Stimulated activated CD8-positive, alpha-beta memory T cell treated with anti-CD3 and anti-CD28 coated beads, Interleukin-15, amount 100 ng/mL, for 4 hours (primary cell): Measurements from ENCODE around the gene PAX2.
"Not testable (repeated sequence)": the region's sequence is repeated elsewhere in the genome, so short reads cannot be mapped to it uniquely, and the experiment has no call there.

ENCODE experiments used
- DNase-seq, 2 donors: peaks; one replicate each; pipeline ENCODE4 v3.0.0-alpha.2; 2020; ENCODE audit warnings: low read depth in 2 of 2

Gene PAX2

DNA sequence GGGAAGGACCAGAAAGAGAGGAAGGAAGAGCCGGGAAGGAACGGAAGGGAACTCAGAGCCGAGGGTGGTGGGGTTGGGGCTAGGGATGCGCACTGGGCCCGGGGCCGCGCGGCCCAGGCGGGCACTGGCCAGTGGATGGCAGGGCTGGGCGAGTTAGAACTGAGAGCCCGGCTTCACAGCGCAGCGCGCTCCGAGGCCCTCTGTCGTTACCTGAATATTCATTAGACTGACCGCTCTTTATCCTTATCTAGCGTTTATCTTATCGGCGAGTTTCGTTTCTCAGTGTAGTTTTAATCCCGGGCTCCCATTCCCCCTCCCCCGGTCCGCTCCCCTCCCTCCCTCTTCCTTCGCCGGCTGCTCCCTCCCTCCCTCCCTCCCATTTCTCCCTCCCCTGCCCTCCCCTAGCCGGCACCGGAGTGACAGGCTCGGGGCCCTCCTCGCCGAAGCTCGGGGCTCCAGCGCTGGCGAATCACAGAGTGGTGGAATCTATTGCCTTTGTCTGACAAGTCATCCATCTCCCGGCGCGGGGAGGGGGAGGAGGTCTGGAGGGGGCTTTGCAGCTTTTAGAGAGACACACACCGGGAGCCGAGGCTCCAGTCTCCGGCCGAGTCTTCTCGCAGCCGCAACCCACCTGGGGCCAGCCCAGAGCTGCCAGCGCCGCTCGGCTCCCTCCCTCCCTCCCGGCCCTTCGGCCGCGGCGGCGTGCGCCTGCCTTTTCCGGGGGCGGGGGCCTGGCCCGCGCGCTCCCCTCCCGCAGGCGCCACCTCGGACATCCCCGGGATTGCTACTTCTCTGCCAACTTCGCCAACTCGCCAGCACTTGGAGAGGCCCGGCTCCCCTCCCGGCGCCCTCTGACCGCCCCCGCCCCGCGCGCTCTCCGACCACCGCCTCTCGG lies at the start of gene PAX2:
TSS of gene PAX2 (plus strand) at position 596 of the 895 bp plus-strand sequence. CDS start 679 bp downstream, outside the sequence.
- DNase-seq = no peak

DNA sequence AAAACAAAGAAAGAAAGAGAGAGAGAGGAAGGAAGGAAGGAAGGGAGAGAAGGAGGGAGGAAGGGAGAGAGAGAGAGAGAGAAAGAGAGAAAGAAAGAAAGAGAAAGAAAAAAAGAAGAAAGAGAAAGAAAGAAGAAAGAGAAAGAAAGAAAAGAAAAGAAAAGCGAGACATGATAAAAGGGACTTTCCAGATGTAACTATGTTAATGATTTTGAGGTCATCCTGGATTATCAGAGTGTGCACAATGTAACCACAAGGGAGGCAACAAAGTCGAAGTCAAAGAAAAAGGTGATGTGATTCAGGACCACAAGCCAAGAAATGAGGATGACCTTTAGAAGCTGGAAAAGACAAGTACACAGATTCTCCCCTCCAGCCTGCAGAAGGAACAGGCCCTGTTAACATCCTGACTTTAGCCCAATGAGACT lies 48.9 kb upstream of the PAX2 start:
- DNase-seq = no peak

DNA sequence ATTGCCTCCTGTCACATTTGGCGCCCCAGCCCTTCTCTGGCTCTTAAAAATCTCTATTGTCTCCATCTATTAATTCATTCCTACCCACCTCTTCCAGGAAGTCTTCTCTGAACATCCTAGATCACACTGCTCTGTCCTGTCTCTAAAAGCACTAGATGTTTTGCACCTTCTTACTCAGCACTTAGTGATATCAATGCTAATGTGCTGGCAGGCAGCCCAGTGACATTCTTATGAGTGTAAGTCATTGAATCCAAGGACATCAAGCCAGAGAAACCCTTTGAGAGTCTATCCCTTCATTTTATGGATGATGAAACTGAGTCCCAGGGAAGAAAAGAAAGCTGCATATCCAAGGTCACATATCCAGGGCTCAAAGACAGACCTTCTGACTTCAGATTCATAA lies 48.3 kb upstream of the PAX2 start:
- no peak for DNase-seq

DNA sequence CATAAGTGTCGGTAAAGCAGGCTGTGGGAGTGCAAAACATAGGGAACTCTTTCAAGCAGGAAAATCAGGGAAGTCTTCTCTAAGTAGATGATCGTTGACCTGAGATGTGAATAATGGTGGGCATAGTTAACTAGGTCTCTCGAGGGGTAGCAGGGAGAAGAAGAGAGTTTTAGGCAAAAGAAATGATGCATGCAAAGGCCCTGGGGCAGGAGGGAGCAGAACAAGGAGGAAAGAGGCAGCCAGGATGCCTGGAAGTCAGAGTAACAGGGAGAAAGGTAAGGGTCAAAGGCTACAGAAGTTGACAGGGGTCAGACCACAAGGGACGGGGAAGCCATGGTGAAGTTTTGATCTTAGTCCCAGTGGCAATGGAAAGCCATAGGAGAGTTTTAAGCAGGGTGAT lies 47.8 kb upstream of the PAX2 start:
- no peak for DNase-seq

DNA sequence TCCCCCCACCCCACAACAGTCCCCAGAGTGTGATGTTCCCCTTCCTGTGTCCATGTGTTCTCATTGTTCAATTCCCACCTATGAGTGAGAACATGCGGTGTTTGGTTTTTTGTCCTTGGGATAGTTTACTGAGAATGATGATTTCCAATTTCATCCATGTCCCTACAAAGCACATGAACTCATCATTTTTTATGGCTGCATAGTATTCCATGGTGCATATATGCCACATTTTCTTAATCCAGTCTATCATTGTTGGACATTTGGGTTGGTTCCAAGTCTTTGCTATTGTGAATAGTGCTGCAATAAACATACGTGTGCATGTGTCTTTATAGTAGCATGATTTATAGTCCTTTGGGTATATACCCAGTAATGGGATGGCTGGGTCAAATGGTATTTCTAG lies 43.7 kb upstream of the PAX2 start:
- not testable (repeated sequence) for DNase-seq

DNA sequence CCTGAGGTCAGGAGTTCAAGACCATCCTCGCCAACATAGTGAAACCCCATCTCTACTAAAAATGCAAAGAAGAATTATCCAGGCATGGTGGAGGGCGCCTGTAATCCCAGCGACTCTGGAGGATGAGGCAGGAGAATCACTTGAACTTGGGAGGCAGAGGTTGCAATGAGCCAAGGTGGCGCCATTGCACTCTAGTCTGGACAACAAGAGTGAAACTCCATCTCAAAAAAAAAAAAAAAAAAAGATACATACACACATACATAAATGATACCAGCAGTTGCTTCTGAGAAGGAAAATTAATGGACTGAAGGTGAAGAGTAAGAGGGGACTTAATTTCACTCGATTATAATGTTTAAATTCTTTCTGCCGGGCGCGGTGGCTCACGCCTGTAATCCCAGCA lies 40.2 kb upstream of the PAX2 start:
- DNase-seq = no peak

DNA sequence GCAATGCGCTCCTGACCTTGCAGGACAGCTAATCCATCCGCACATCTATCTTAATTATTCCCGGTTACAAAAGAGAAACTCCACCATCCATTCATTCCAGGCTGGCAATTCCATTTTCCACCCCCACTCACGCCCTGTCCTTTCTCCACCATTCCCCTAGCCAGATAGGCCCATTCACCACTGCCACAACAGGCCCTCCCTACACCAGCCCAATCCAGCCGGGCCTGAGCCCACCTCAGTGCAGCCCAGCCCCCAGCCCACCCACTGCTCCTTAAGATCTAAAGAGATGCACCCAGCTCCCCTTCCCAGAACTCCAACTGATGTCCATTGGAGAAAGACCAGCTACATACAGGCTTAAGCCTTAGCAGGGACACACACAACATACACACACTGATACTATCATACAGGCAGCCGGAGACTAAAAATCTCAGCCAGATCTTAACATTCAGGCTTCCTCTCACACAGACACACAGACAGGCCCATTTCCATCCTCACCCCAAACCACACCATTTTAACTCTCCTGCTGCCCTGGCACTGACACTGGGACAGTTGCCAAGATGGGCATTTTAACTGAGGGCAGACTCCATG lies 38.0 kb upstream of the PAX2 start:
- DNase-seq = no peak

DNA sequence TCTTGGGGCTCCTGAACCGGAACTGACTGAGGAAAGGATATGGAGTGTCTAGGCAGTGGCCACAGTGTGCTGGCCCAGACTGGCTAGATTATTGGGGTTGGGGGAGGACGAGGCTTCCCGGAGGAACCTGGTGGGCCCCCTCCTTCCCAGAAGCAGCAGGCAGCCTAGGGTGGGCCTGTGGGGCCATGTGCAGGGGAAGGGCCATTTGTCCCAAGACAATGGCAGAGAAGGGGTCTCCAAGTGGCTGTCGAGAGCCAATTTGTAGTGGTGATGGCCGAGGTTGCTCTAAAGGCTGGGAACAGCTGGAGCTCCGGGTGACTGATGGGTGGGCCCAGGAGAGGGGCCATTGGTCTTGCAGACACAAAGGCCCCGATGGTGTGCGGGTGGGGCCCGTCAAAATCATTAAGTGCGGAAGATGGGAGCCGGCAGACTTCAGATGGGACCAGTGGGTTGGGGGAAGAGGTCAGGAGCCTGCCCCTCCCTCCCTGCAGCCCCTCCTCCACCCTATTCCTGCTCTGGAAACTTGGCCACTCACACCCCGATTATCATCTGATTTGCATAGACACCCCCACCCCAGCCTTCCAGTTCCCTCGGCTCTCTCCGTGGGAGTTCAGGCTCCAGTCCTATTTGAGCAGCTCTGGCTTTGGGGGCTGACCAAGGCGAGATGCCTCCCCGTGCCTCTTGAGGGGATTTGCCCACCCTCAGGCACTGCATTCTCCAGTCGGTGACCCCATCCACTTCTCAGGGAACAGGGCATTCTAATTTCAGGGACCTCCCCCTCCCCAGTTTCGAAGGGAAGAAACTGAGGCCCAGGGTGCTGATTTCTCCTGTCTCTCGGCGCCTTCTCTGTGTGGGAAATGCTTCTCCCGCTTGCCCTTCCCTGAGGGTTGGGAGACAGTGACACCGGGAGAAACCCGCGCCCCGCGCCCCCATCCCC lies 36.0 kb upstream of the PAX2 start:
- DNase-seq = no peak

DNA sequence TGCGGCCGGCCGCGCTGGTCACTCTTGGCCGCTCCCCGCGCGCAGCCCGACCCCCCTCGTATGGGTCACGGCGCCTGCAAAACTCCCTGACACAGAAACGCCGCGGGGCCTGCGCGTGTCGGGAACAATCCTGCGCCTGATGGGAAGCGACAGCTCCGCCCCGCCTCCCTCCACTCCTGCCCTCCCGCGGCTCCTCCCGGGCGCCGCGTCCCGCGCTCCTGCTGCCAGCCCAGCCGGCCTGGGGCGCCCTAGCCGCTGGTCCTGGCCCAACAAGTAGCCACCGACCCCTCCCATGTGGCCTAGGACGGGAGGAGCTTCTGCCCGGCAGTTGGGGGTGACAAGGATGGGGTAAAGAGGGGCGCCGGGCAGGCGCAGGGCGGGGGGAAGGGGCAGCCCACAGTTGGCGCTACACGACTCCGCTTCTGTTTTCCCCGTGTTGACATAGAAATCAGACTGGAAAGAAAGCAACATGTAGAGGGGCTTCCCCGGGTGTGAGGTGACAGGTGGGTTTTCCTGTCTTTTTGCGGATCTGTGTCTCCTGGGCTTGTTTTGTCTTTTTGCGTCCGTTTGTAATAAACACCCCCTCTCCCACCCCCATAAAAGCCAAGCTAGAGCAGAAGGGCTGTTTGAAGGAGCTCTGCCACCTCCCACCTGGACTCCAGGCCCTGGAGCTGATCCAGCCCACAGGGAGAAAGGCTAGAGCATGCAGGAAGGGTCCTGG lies 35.1 kb upstream of the PAX2 start:
- DNase-seq = no peak

DNA sequence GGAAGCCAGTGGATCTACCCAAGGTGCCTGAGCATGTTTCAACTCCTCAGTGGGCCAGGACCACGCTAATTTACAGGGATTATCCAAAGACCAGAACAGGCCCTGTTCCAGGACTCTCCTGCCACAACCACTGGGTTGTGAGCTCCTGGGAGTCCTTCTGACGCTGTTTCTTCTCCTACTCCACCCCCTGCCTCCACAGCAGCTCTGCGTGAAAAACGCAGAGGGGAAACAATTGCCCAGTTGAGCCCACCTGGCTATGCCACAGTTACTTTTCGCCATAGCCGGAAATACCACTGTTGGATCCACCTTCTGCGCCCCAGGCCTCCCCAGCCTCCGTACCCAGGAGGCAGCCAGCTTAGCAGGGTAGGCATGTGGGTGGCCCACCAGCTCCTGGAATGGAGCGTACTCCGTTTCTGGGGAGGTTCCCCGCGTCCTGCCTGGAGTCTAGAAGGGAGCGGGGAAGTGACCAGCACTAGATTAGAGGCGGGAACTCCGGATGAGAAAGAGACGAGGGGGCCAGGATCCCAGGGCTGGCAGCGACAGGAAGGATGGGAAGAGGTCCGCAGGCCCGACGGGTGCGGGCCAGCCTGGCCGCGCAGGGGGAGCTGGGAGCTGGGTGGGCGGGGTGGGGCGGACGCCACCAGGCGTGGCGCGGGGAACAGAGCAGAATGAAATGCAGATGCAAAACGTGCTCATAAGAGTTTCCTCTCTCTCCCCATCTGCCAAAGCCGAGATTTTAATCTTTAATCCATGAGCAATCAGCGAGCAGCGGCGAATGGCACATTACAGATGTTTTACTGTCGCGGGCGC lies 32.1 kb upstream of the PAX2 start:
- DNase-seq = no peak

DNA sequence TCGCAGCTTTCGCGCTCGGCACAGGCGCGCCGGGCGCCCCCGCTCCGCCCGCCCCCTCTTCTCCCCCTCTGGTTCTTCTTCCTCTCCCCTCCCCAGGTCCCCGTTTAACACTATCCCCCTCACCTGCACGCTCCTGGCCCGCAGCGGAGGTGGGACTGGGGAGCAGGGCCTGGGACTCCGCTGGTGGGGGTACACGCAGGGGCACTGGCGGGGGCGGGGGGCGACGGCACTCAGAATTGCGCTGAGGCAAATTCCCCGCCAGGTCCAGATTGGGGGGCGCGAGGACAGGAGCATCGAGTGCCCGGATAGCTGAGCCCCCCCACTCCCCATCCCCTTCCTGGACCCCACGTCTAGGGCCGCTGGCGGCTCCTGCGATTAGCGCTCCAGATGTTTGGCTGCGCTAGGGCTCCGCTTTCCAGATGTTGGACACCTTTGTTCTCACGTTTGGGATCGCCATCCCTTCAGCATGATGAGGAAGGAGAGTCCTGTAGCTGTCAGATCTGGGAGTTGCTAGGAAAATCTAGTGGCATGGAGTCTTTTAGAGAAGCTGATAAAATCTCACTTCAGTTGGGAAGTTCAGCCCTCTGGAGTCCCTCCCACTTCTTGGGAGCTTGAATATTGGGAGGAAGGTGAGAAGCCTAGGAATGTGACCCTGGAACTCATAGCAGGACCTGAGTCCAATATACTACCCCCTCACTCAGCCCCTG lies 31.4 kb upstream of the PAX2 start:
- DNase-seq = no peak

DNA sequence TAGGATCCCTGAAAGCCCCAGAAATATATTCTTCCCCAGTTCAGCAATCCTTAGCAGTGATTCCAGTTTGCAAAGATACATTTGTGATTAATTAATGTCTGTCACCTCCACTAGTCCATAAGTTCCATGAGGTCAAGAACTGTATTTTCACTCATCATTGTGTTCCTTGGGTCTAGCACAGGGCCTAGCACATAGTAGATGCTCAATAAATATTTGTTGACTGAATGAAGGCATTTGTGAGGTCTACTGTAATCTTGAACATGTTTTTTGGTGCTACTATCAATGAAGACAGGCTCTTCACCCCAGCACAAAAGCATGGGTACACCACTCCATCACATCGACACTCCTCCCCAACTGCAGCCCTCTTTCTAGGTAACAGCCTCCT lies 30.8 kb upstream of the PAX2 start:
- DNase-seq = no peak

DNA sequence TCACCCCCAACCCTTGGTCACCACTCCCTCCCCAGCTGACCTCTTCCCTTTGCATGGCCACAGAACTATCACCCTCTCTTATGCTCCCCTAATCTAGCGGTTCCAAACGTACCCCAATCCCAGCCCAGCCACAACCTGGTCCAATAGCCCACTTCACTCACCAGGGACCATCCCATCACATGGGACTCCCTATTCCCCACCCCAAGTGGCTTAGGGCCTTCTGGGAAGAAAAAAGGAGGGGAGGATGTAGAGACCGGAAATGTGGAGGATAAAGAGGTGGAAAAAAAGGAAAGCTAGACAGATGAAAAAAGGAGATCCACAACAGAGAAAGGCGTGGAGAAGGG lies 30.3 kb upstream of the PAX2 start:
- no peak for DNase-seq

DNA sequence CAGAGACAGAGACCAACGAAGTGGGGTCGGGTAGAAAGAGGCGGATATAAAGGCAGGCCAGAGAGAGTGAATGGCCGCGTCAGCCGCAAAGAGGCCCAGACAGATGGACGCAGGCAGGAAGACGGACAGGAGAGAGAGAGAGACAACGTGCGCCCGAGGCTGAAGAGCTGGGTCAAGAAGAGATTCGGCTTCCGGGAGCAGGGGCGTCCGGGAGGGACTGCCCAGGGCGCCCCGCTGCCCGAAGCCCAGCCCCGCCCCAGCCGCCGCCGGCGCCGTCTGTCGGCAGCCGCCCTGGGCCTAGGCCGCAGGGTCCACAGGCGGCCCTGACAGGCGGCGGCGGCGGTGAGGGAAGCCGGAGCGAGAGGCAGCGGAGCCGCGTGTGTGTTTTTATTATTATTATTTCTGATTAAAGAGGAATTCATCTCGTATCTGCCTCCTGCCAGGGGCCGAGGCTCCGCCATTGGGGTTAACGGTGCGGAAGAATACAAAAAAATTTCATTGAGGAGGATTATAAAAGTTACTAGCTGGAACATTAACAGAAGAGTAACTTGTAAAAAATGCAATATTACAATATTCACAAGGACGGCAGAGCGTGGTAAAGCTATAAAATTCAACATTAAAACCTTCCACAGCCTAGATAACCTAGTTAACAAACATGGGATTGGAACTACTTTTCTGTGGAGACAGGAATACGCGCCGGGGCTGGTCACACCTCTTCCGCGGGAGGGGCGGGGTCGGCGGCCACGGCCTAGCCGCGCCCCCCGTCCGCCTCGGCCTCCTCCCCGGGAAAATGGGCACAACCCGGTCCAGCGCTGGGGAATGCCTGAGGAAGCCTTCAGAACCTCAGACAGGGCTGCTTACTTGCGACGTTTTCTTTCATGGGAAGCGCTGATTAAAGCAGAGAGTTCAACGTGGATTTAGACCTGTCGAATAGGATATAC lies 29.7 kb upstream of the PAX2 start:
- no peak for DNase-seq

DNA sequence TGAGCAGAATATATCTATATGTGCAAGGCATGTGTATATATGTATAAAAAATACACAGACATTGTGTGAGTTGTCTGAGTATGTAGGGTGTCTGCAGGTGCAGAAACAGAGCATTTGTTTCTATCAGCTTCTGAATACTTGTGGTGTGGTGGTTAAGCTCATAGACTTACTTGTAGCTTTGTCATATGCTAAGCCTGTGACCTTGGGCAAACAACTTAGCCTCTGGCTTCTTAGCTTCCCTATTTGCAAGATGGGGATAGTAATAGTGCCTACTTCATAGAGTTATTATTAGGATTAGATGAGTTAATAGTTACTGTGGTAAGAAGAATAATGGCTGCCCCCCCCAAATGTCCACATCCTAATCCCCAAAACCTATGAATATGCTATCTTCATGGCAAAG lies 28.2 kb upstream of the PAX2 start:
- DNase-seq = no peak

DNA sequence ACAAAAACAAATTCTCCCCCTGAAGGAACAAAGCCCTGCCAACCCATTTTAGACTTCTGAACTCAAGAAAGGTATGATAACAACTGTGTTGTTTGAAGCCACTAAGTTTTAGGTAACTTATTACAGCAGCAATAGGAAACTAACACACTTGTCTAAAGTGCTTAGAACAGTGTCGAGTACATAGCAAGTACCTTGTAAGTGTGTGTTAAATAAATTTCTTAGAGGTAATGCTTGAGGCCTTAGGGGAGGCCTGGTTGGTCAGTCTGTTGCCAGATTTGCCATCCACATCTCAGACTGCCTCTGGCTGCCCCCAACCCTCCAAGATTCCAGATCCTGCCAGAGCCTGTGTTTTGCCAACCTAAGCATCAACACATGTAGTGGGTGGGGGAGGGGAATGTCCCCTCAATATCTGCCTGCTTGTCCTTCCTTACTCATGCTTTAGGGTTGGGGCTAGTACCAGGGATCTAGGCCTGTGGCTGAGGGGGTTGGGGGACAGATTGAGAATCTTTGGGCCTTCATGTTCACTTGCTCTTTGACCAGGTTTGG lies 27.1 kb upstream of the PAX2 start:
- DNase-seq = no peak

DNA sequence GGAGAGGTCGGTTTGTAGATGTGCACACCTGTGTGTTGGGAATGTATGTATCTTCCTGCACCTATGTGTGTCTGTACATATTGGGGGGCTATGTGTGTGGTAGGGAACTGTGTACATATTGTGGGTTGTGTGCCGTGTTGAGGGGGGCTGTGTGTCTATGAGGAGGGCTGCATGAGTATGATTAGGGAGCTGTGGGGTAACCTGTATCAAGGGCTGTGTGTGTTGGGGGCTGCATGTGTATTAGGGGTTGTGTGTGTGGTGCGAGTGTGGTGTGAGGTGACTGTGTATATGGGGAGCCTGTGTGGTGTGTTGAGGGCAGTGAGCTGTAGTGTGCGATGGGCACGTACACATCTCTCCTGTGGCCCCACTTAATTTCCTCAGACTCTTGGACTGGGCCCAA lies 22.2 kb upstream of the PAX2 start:
- no peak for DNase-seq

DNA sequence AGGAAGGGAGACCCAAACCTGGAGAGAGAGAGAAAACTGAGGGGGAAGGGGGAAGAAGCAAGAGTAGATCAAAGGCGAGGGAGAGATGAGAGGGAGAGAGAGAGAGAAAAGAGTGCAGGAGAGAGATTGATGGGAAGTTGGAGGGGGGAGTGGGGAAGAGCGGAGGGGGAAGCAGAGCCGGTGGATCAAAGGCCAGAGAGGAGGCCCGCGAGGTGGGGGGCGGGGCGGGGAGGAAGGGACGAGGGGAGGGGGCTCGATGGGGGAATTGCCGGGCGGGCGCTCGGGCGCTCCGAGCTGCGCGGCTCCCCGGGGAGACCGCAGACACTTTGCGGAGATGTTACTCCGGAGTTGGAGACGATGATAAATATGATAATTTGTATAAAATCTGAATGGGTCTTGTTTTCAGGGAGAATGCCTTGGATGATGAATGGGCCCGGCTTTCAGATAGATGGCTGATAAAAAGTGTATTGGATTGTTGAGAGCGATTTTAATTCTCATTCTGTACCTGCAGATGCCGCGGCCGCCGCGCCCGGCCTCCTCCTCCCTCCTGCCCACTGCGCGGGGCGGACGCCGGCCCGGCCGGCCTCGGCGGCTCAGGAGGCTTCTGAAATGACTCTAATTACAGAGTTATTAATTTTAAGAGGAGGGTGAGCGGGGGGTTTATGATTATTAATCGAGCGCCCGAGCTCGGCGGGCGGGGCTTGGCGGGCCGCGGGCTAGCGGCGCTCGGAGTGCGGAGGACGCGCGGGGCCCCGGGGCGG lies 21.4 kb upstream of the PAX2 start:
- no peak for DNase-seq
